Measurements from ENCODE around the gene CCDC14.
"Not testable (repeated sequence)": the region's sequence is repeated elsewhere in the genome, so short reads cannot be mapped to it uniquely, and the experiment has no call there.

The CCDC14 gene, protein sequence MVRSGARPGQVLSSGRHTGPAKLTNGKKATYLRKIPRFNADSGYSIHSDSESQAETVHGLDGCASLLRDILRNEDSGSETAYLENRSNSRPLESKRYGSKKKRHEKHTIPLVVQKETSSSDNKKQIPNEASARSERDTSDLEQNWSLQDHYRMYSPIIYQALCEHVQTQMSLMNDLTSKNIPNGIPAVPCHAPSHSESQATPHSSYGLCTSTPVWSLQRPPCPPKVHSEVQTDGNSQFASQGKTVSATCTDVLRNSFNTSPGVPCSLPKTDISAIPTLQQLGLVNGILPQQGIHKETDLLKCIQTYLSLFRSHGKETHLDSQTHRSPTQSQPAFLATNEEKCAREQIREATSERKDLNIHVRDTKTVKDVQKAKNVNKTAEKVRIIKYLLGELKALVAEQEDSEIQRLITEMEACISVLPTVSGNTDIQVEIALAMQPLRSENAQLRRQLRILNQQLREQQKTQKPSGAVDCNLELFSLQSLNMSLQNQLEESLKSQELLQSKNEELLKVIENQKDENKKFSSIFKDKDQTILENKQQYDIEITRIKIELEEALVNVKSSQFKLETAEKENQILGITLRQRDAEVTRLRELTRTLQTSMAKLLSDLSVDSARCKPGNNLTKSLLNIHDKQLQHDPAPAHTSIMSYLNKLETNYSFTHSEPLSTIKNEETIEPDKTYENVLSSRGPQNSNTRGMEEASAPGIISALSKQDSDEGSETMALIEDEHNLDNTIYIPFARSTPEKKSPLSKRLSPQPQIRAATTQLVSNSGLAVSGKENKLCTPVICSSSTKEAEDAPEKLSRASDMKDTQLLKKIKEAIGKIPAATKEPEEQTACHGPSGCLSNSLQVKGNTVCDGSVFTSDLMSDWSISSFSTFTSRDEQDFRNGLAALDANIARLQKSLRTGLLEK

GRCh38 chr3:123960781-123961507 is at the start of gene CCDC14:
Gene CCDC14 (minus strand): TSS chr3:123961229. CDS start chr3:123961173, 56 bp downstream.
- peak; percentile 95 to 97 for DNase-seq

GRCh38 chr3:124008321-124008720 is 47.3 kb upstream of the CCDC14 start:
- DNase-seq, result not testable (repeated sequence)

DNA sequence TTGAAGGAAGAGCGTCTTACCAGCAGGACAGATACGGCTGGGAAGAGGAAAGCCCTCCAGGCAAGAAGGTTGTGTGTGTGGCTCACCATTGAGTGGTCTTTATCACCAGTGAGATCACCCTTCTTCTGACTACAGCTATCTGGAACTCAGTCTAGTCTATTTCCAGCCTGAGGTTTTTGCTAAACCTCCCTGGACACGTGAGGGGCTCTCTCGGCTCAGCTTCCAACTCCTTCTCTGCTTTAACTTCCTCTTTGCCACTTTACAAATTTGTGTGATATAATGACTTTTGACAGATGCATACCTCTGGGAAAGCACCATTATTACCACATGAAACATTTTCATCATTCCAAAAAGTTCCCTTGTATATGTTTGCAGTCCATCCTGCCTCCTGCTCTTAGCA is 46.2 kb upstream of the CCDC14 start:
- no peak for DNase-seq

GRCh38 chr3:124002405-124003079 is 41.5 kb upstream of the CCDC14 start:
- DNase-seq, result not testable (repeated sequence)

DNA sequence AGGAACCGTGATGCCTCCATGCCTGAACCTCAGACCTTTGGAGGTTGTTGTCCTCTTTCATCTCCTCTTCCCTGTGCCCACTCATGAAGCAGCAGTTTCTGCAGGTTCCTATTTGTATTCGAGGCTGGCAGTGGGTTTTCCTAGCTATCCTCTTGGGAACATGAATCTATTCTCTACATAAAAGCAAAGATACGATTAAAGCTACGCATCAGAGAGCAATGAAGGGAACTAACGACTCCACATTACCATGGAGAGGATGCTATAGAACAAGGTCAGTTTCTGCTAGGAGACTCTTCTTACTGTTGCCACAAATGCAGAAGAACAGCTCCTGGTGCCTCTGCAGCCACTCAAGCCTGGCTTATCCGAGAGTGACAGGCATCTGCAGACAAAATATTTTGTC is 40.3 kb upstream of the CCDC14 start:
- not testable (repeated sequence) for DNase-seq

- DNase-seq, result no peak
Observed at GRCh38 chr3:123997543-123997942, 36.5 kb upstream of the CCDC14 start.

DNA sequence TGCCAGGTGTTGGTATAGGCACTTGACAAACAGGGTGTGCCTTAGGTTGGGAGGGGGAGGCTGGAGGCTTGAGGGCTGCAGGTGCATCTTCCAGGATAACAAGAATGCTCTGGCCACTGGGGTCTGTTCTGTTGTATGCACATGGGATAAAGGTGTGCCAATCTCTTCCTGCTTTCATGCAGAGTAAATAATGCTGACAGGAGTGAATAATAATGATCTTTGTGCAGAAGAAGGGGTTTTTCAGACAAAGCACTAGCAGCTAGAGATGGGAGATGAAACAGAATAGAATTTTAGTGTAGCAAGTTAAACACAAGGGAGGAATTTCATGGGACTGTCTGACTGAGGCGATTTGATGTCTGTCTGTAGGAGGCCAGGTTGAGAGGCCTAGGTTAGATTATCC is 32.8 kb upstream of the CCDC14 start:
- DNase-seq, result no peak

- DNase-seq, result not testable (repeated sequence)
Observed at GRCh38 chr3:123991730-123992588, 30.9 kb upstream of the CCDC14 start, which contains the start of gene ROPN1. Gene ROPN1 (minus strand): TSS chr3:123992124. CDS start chr3:123980481, 11,643 bp downstream.

DNA sequence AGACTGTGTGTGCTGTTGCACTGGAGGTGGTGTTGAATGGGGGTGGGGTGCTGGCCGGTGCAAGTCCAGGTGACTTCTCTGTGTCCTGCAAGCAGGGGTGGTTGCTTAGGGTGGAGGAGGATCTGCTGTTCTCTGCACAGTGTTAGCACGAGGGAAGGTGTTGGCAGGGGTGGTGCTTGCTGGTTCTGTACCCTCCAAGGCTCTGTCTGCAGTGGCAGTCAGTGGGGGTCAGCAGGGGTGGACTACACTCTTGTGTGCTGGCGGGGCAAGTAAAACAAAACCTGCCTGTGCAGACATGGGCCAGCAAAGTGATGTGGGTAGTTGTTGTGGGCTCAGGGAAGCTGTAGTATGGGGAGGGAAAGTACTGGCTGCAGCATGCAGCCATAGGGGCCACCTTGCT is 25.4 kb upstream of the CCDC14 start:
- no peak for DNase-seq

DNA sequence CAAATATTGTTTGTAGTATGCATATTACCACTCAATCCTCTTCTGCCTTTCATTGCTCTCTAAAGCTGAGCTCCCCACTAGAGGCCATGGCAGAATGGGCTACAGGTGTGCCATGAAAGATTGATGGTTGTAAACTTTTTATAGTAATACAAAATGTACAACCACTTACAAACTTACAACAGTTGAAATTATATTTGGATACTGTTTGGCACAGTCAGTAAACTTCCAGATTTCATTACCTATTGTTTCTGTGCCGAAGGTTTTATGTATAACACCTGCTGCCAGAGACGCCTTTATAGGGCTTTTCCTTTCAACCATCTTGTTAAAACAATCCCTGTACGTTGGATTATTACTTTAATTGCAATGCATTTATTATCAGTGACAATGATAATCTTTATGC is 23.9 kb upstream of the CCDC14 start:
- no peak for DNase-seq

DNA sequence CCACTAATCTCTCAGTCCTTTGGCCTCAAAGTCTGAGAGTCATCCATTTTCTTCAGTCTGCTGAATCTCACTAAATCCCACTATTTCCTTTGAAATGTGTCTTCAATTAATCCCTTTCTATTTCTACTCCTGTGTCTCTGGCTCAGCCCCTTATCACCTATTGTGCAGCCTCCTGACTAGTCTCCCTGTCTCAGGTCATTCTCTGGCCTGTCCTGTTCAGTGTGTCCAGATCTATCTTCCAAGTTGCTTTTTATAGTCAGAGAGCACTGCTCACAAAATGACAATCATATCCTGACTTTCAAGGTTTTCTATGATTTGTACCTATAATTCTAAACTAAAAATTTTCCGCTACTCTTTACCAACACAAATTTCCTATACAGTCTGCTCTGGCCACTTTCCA is 23.3 kb upstream of the CCDC14 start:
- DNase-seq, result no peak

DNA sequence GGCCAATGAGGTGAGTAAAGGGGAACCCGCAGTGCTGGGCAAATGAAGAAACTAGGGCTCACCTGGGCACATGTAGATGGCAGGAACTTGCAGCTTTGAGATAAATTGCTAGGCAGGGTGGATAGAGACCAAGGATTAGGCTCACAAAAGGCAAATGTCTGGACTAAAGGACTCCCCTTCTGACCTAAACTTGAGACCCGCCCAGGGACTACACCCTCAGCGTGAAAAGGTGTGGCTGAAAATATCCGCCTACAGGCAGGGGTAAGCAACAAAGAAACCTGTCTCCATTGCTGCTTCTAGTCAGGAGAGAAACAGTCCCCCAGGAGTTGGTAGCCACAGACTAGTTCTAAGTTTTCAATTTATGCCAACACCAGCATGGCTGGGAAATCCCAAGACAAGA is 20.3 kb upstream of the CCDC14 start:
- DNase-seq, result not testable (repeated sequence)

GRCh38 chr3:123980539-123980938 is 19.5 kb upstream of the CCDC14 start:
- DNase-seq, result no peak

GRCh38 chr3:123979525-123980501 is 18.8 kb upstream of the CCDC14 start:
- DNase-seq, result not testable (repeated sequence)

GRCh38 chr3:123976904-123977303 is 15.9 kb upstream of the CCDC14 start:
- DNase-seq, result not testable (repeated sequence)

DNA sequence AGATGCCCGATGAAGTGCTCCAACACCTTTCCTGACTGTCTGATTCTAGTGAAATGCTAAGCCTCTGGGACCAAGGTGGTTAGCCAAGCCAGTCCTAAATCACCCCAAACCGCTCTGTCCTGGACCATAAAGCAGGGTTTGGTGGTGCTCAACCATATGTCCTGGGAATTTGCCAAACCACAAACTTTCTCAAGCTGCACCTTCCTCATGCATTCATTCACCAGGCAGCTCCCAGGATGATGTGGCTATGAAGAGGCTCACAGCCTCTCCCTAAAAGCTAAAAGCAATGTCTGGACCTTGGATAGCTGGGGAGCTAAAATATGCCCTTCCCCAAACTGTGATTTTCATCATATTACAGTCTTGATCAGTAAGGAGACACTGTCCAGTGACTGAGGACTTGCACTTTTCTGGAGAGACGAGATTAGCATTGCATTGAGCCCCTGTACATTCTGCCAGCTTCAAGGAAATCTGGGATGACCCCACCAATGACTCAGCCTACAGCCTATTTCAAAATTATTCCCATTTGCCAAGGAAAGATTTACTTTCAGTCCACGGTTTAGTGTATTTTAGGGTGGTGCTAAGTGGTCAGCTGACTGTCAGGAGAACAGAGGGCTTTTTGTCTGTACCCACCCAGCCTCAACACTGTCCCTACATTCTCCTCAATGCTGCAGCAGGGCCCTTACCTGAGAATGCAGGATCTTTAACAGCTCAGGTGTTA is 15.3 kb upstream of the CCDC14 start:
- DNase-seq, result not testable (repeated sequence)

- not testable (repeated sequence) for DNase-seq
Observed at GRCh38 chr3:123975030-123975429, 14.0 kb upstream of the CCDC14 start.

DNA sequence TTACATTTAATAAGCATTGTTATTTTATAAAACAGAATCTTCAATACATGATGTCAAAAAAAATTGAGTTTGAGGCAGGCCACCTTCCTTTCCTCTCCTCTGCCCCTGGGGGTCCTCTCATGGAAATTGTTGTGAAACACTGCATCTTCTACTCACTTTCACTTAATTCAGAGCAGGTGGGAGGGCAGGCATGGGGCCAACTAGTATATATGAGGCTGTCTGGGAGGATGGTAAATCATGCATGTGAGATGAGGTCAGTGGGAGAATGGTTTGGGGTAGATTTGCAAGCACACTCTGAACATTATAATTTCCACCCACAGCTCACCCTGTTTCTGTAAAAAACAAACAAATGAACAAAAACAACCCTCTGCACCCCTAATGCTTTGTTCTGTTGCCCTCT is 10.4 kb upstream of the CCDC14 start:
- no peak for DNase-seq

- not testable (repeated sequence) for DNase-seq
Observed at GRCh38 chr3:123967260-123967659, 6.2 kb upstream of the CCDC14 start.

Data from SHP77 (cell line).